Neutrophil (primary cell): ENCODE results near the gene DEFB113.

Experiments
- H3K27ac ChIP-seq: fragments of 200-600 bp; sonication (generic); 2 replicates; pipeline ENCODE4 v1.5.1; 2016; ENCODE audit warnings: mild to moderate bottlenecking, moderate library complexity
- H3K27me3 ChIP-seq: fragments of 200-600 bp; sonication (generic); 2 replicates; pipeline ENCODE4 v1.6.0; 2016; ENCODE audit warnings: mild to moderate bottlenecking
- H3K36me3 ChIP-seq: fragments of 200-600 bp; sonication (generic); 2 replicates; pipeline ENCODE4 v1.5.1; 2017
- H3K4me1 ChIP-seq, 2 experiments: fragments of 200-600 bp in 1 of 2; sonication (generic) in 1 of 2; 1 replicate in 1 of 2; 2 replicates in 1 of 2; pipeline versions ENCODE4 v1.5.1 to v1.6.1; 2013 to 2016; ENCODE audit warnings: low read depth in 1 of 2, low read length in 1 of 2, mild to moderate bottlenecking in 1 of 2, moderate library complexity in 1 of 2; ENCODE audit not compliant: control insufficient read depth in 1 of 2, insufficient read depth in 1 of 2
- H3K4me3 ChIP-seq, 2 experiments: fragments of 200-600 bp in 1 of 2; sonication (generic) in 1 of 2; 1 replicate in 1 of 2; 2 replicates in 1 of 2; pipeline ENCODE4 v1.5.1; 2013 to 2016; ENCODE audit warnings: low read depth in 1 of 2, low read length in 1 of 2, mild to moderate bottlenecking in 1 of 2, moderate library complexity in 1 of 2
- H3K9me3 ChIP-seq: fragments of 200-600 bp; sonication (generic); 2 replicates; pipeline ENCODE4 v1.5.1; 2016
- CTCF ChIP-seq: fragments of 200-600 bp; sonication (generic); IDR thresholded peaks from 2 replicates; pipeline ENCODE4 v1.5.1; 2016; ENCODE audit warnings: antibody characterized with exemption

Gene DEFB113

GRCh38 chr6:49986551-49986950 lies 17.1 kb upstream of the DEFB113 start:
- H3K27me3 ChIP-seq: no peaks in the 10 kb centered on the region
- no peak overlapping the region for H3K4me3 ChIP-seq
- H3K4me1 ChIP-seq: no peaks in the 10 kb centered on the region
- no peaks in the 10 kb centered on the region for H3K36me3 ChIP-seq
- no peak for TF ChIP-seq CTCF
- H3K9me3 ChIP-seq: no peaks in the 10 kb centered on the region
- H3K27ac ChIP-seq: no peak overlapping the region

- Histone ChIP-seq H3K27me3 (no peaks in the 10 kb centered on the region), H3K4me3 (no peak overlapping the region), H3K36me3 (no peaks in the 10 kb centered on the region), H3K4me1 (no peaks in the 10 kb centered on the region), H3K9me3 (no peaks in the 10 kb centered on the region), H3K27ac (no peak overlapping the region)
- TF ChIP-seq CTCF: no peak
Observed at GRCh38 chr6:49982046-49982445, 12.6 kb upstream of the DEFB113 start.

- no peak overlapping the region for H3K4me3 ChIP-seq
- no peaks in the 10 kb centered on the region for H3K27me3 ChIP-seq
- H3K27ac ChIP-seq: no peak overlapping the region
- TF ChIP-seq CTCF: no peak
- no peaks in the 10 kb centered on the region for H3K9me3 ChIP-seq
- H3K4me1 ChIP-seq: no peaks in the 10 kb centered on the region
- no peaks in the 10 kb centered on the region for H3K36me3 ChIP-seq
Observed at GRCh38 chr6:49980898-49981297, 11.5 kb upstream of the DEFB113 start.

- H3K36me3 ChIP-seq: no peaks in the 10 kb centered on the region
- no peaks in the 10 kb centered on the region for H3K4me1 ChIP-seq
- H3K4me3 ChIP-seq: no peak overlapping the region
- H3K27ac ChIP-seq: no peak overlapping the region
- H3K9me3 ChIP-seq: no peaks in the 10 kb centered on the region
- TF ChIP-seq CTCF: no peak
- H3K27me3 ChIP-seq: no peaks in the 10 kb centered on the region
Observed at GRCh38 chr6:49979584-49979983, 10.2 kb upstream of the DEFB113 start.

GRCh38 chr6:49978332-49979226 lies 9.2 kb upstream of the DEFB113 start:
- Histone ChIP-seq H3K36me3 (no peaks in the 10 kb centered on the region), H3K27ac (no peak overlapping the region), H3K9me3 (no peaks in the 10 kb centered on the region), H3K27me3 (no peaks in the 10 kb centered on the region), H3K4me3 (no peak overlapping the region), H3K4me1 (no peaks in the 10 kb centered on the region)
- no peak for TF ChIP-seq CTCF
